AG10803 (cell line): ENCODE results near the gene DBT.
A peak's percentile ranks its signal among the peaks of the same experiment; 100 is the strongest.

Experiments
- DNase-seq: peaks from one replicate; pipeline ENCODE4 v3.0.0; 2010; ENCODE audit warnings: low read depth
- H3K4me3 ChIP-seq: 2 replicates; pipeline ENCODE4 v1.5.1; 2011; ENCODE audit warnings: mild to moderate bottlenecking, low read length, control low read depth
- CTCF ChIP-seq: conservative IDR thresholded peaks from 2 replicates; pipeline ENCODE4 v1.5.1; 2011; ENCODE audit warnings: mild to moderate bottlenecking, low read length, control low read depth, inconsistent platforms

DBT gene

DNA sequence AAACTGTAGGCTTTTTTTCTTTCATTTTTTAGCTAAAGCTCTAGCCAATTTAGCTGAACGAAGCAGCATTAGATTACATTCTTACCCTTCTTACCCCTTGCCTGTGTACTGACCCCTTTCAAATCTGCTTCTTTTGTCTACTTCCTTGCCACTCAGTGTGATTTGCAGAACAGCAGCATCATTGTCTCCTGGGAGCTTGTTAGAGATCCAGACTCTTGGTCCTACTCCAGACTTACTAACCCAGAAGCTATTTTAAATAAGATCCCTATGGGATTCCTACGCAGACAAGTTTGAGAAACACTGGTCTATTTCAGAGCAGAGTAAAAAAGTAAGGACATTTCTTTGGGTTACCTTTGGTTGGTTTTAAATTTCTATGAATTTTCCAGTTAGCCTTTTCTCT lies 85.4 kb downstream of the DBT start:
- no peak for TF ChIP-seq CTCF
- peak; percentile 85 for DNase-seq
- H3K4me3 ChIP-seq, result no peak overlapping the region

DNA sequence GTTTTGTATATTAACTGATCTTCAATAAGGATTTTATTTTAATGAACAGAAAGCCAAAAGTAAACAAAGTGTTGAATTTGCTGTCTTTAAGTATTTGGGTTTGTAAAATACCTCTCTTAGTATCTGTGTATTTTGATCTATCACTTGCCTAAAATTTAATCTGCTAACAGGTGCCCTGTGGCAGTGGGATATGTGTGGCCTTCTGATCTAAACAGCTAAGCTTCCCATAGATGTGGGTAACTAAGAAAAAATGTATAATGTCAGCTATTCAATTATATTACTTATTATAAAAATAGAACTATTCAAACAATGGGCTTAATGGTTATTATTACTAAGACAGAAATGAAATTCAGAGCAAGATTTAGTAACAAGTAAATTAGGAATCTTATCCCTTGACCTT lies 86.8 kb downstream of the DBT start:
- no peak for TF ChIP-seq CTCF
- DNase-seq, result no peak

GRCh38 chr1:100152271-100152670 lies 97.4 kb downstream of the DBT start:
- TF ChIP-seq CTCF, result no peak
- DNase-seq, result no peak
- no peak overlapping the region for H3K4me3 ChIP-seq

More for the DNA sequence above, 86.8 kb downstream of the DBT start:
- H3K4me3 ChIP-seq, result no peak overlapping the region

- H3K4me3 ChIP-seq, result no peak overlapping the region
- no peak for DNase-seq
- no peak for TF ChIP-seq CTCF
These were observed 98.0 kb downstream of the DBT start for GRCh38 chr1:100151679-100152078.

GRCh38 chr1:100147875-100148274 lies 101.8 kb downstream of the DBT start:
- no peak for DNase-seq
- H3K4me3 ChIP-seq, result no peak overlapping the region
- no peak for TF ChIP-seq CTCF

- no peak for TF ChIP-seq CTCF
- no peak for DNase-seq
- no peak overlapping the region for H3K4me3 ChIP-seq
These were observed 102.7 kb downstream of the DBT start for GRCh38 chr1:100146958-100147357.

DNA sequence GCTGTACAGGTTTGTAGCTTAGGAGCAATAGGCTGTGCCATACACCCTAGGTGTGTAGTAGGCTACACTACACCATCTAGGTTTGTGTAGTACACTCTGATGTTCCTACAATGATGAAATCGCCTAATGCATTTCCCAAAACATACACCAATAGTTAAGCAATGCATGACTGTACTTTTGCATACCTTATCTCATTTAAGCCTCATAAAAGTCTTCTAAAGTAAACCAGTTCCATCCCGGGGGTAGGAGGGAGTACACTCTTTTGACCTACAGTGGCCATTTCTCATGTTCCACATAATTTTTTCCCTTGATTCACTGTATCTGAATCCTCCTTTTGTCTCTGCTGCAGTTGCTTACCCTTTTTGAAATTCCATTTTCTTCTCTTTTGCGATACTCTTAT lies 104.5 kb downstream of the DBT start:
- no peak for TF ChIP-seq CTCF
- no peak overlapping the region for H3K4me3 ChIP-seq
- no peak for DNase-seq
